HL-60 (cell line): ENCODE results near the gene GTF2H1.

Source experiments
- CTCF ChIP-seq: IDR thresholded peaks from one replicate; pipeline ENCODE4 v1.5.1; 2011; ENCODE audit warnings: low read length, control low read depth, inconsistent platforms; ENCODE audit not compliant: insufficient read depth
- GABPA ChIP-seq: IDR thresholded peaks from 2 replicates; pipeline ENCODE4 v1.6.1; 2012; ENCODE audit warnings: low read depth
- POLR2AphosphoS5 ChIP-seq: IDR thresholded peaks from 2 replicates; pipeline ENCODE4 v1.6.1; 2012; ENCODE audit warnings: low read depth

- no peak for TF ChIP-seq CTCF
- no peak for TF ChIP-seq GABPA
- TF ChIP-seq POLR2AphosphoS5 = no peak
These were observed 81.7 kb downstream of the GTF2H1 start for GRCh38 chr11:18404062-18404461.
